ENCODE results near the gene TNS4. TPM values are rescaled to one million over a fixed set of nuclear protein-coding genes. Genes with fewer than 3 reads are reported as not detected.

TNS4 gene
- total RNA-seq, 4 donors from 2014 or later = 413 to 1,865 (median 485) TPM

- H3K4me3 ChIP-seq (ENCODE audit: low read depth, poor library complexity, severe bottlenecking) = no peak overlapping the region
- no peak for TF ChIP-seq CTCF (IDR thresholded peaks at IDR 0.05)
- no peak for TF ChIP-seq POLR2A (IDR thresholded peaks at IDR 0.05)
- DNase-seq (ENCODE audit: low spot score in 2 of 2) = no peak
- WGBS, 2 donors = 62 to 70% methylated on average over 6 of the region's 6 CpGs
- intact Hi-C loops (cut with DNase I; ENCODE audit: low total_unique reads) = no loop called here
These were observed 29.3 kb downstream of the TNS4 start for GRCh38 chr17:40471846-40472732.

- no peak for TF ChIP-seq POLR2A (IDR thresholded peaks at IDR 0.05)
- no peak for TF ChIP-seq CTCF (IDR thresholded peaks at IDR 0.05)
- DNase-seq (ENCODE audit: low spot score in 2 of 2) = no peak
- H3K4me3 ChIP-seq (ENCODE audit: low read depth, poor library complexity, severe bottlenecking) = no peak overlapping the region
- intact Hi-C loops (cut with DNase I; ENCODE audit: low total_unique reads) = no loop called here
- WGBS, 2 donors = 65 to 66% methylated on average over 17 of the region's 17 CpGs
These were observed 30.2 kb downstream of the TNS4 start for GRCh38 chr17:40470932-40471828.

GRCh38 chr17:40469805-40470675 is 31.4 kb downstream of the TNS4 start:
- WGBS, 2 donors = 81 to 87% methylated on average over 4 of the region's 4 CpGs
- intact Hi-C loops (cut with DNase I; ENCODE audit: low total_unique reads) = no loop called here
- H3K4me3 ChIP-seq (ENCODE audit: low read depth, poor library complexity, severe bottlenecking) = no peak overlapping the region
- TF ChIP-seq POLR2A (IDR thresholded peaks at IDR 0.05) (no peak), CTCF (IDR thresholded peaks at IDR 0.05) (no peak)
- no peak for DNase-seq (ENCODE audit: low spot score in 2 of 2)

- WGBS, 2 donors = 95 to 97% methylated on average over 7 of the region's 7 CpGs
- intact Hi-C loops (cut with DNase I; ENCODE audit: low total_unique reads) = no loop called here
- TF ChIP-seq POLR2A (IDR thresholded peaks at IDR 0.05) = no peak
- TF ChIP-seq CTCF (IDR thresholded peaks at IDR 0.05) = no peak
- no peak overlapping the region for H3K4me3 ChIP-seq (ENCODE audit: low read depth, poor library complexity, severe bottlenecking)
- DNase-seq (ENCODE audit: low spot score in 2 of 2) = no peak
These were observed 32.9 kb downstream of the TNS4 start for GRCh38 chr17:40468560-40468959.

- intact Hi-C loops (cut with DNase I; ENCODE audit: low total_unique reads) = no loop called here
- no peak overlapping the region for H3K4me3 ChIP-seq (ENCODE audit: low read depth, poor library complexity, severe bottlenecking)
- 92 to 96% methylated on average over 2 of the region's 2 CpGs for WGBS, 2 donors
- DNase-seq (ENCODE audit: low spot score in 2 of 2) = no peak
- TF ChIP-seq POLR2A (IDR thresholded peaks at IDR 0.05) (no peak), CTCF (IDR thresholded peaks at IDR 0.05) (no peak)
These were observed 34.0 kb downstream of the TNS4 start for GRCh38 chr17:40467281-40467867.

Measured in lower leg skin (tissue), 4 donors.